OCI-LY3 (cell line): Measurements from ENCODE around the gene C12orf43.

ENCODE experiments used
- H2AFZ ChIP-seq: fragments of 200-600, 300-600 bp; shearing (Covaris generic); 2 replicates; pipeline ENCODE4 v1.6.0; 2014; ENCODE audit warnings: antibody characterized with exemption, low read depth, low read length
- H3K27ac ChIP-seq: fragments of 200-600, 300-600 bp; sonication (generic); 2 replicates; pipeline ENCODE4 v1.5.1; 2014; ENCODE audit warnings: mild to moderate bottlenecking, low read length, moderate library complexity, mixed read lengths
- H3K27me3 ChIP-seq: fragments of 200-600, 300-600 bp; sonication (generic); 2 replicates; pipeline ENCODE4 v1.6.1; 2014; ENCODE audit warnings: low read depth, low read length, mixed read lengths
- H3K36me3 ChIP-seq: fragments of 200-600, 300-600 bp; sonication (generic); replicated peaks from 2 replicates; pipeline ENCODE3; 2014; ENCODE audit warnings: low read depth, low read length, mixed read lengths
- H3K4me1 ChIP-seq: fragments of 300-600, 200-600 bp; sonication (generic); 2 replicates; pipeline ENCODE4 v1.6.1; 2014; ENCODE audit warnings: low read length, mixed read lengths
- H3K4me2 ChIP-seq: fragments of 200-600, 300-600 bp; sonication (generic); 2 replicates; pipeline ENCODE4 v1.6.1; 2014; ENCODE audit warnings: low read length, mixed read lengths
- H3K4me3 ChIP-seq: fragments of 300-600, 200-600 bp; sonication (generic); 2 replicates; pipeline ENCODE4 v1.5.1; 2014; ENCODE audit warnings: antibody characterized with exemption, mild to moderate bottlenecking, low read length, moderate library complexity
- H3K79me2 ChIP-seq: fragments of 300-600, 200-600 bp; shearing (Covaris generic); 2 replicates; pipeline ENCODE4 v1.6.1; 2014; ENCODE audit warnings: mild to moderate bottlenecking, low read length, mixed read lengths
- H3K9ac ChIP-seq: fragments of 300-600, 200-600 bp; shearing (Covaris generic); 2 replicates; pipeline ENCODE4 v1.6.0; 2014; ENCODE audit warnings: mild to moderate bottlenecking, low read length, moderate library complexity
- H3K9me3 ChIP-seq: fragments of 200-600, 300-600 bp; shearing (Covaris generic); 2 replicates; pipeline ENCODE4 v1.6.1; 2014; ENCODE audit warnings: low read length, mixed read lengths; ENCODE audit not compliant: insufficient read depth
- H4K20me1 ChIP-seq: fragments of 200-600, 300-600 bp; sonication (generic); 2 replicates; pipeline ENCODE4 v1.6.1; 2016; ENCODE audit warnings: low read length, mixed read lengths; ENCODE audit not compliant: insufficient read depth
- CTCF ChIP-seq: fragments of 200-600, 300-600 bp; sonication (generic); IDR thresholded peaks from 2 replicates; pipeline ENCODE4 v1.5.1; 2014; ENCODE audit warnings: antibody characterized with exemption, low read length, low read depth
- EZH2phosphoT487 ChIP-seq: fragments of 200-600 bp; shearing (Covaris generic); IDR thresholded peaks from 2 replicates; pipeline ENCODE4 v1.6.1; 2018; ENCODE audit warnings: antibody characterized with exemption, mixed run types, low read depth

C12orf43 gene

GRCh38 chr12:120998435-120998834 lies 17.9 kb downstream of the C12orf43 start:
- Histone ChIP-seq H2AFZ (no peak overlapping the region), H3K36me3 (no peaks in the 10 kb centered on the region), H3K4me3 (no peak overlapping the region), H3K27ac (no peak overlapping the region), H3K4me1 (peaks cover 8% of the 10 kb centered on the region), H3K9me3 (no peaks in the 10 kb centered on the region), H3K79me2 (no peaks in the 10 kb centered on the region), H4K20me1 (no peaks in the 10 kb centered on the region), H3K4me2 (no peak overlapping the region), H3K27me3 (no peaks in the 10 kb centered on the region), H3K9ac (no peak overlapping the region)
- no peak for TF ChIP-seq CTCF
- TF ChIP-seq EZH2phosphoT487: no peak

- Histone ChIP-seq H3K4me2 (no peak overlapping the region), H2AFZ (no peak overlapping the region), H4K20me1 (no peaks in the 10 kb centered on the region), H3K27ac (no peak overlapping the region), H3K4me1 (peaks cover 8% of the 10 kb centered on the region), H3K79me2 (no peaks in the 10 kb centered on the region), H3K9ac (no peak overlapping the region), H3K4me3 (no peak overlapping the region), H3K36me3 (no peaks in the 10 kb centered on the region), H3K9me3 (no peaks in the 10 kb centered on the region), H3K27me3 (no peaks in the 10 kb centered on the region)
- TF ChIP-seq CTCF: no peak
- TF ChIP-seq EZH2phosphoT487: no peak
These were observed 18.8 kb downstream of the C12orf43 start for GRCh38 chr12:120997448-120997847.

GRCh38 chr12:120996133-120996746 lies 20.0 kb downstream of the C12orf43 start:
- Histone ChIP-seq H3K4me1 (peaks cover 8% of the 10 kb centered on the region), H2AFZ (no peak overlapping the region), H3K36me3 (no peaks in the 10 kb centered on the region), H3K27me3 (no peaks in the 10 kb centered on the region), H3K4me2 (no peak overlapping the region), H3K79me2 (no peaks in the 10 kb centered on the region), H3K9ac (no peak overlapping the region), H3K27ac (no peak overlapping the region), H3K4me3 (no peak overlapping the region), H3K9me3 (no peaks in the 10 kb centered on the region), H4K20me1 (no peaks in the 10 kb centered on the region)
- TF ChIP-seq CTCF (no peak), EZH2phosphoT487 (no peak)

- Histone ChIP-seq H2AFZ (no peak overlapping the region), H3K27ac (no peak overlapping the region), H3K9me3 (no peaks in the 10 kb centered on the region), H3K36me3 (no peaks in the 10 kb centered on the region), H3K27me3 (no peaks in the 10 kb centered on the region), H4K20me1 (no peaks in the 10 kb centered on the region), H3K79me2 (no peaks in the 10 kb centered on the region), H3K4me1 (peaks cover 8% of the 10 kb centered on the region), H3K9ac (no peak overlapping the region), H3K4me3 (no peak overlapping the region), H3K4me2 (no peak overlapping the region)
- TF ChIP-seq EZH2phosphoT487: no peak
- TF ChIP-seq CTCF: no peak
These were observed 21.5 kb downstream of the C12orf43 start for GRCh38 chr12:120994589-120995337.
